NB4 (cell line): ENCODE results near the gene MTHFD2L.

Source experiments
- MAX ChIP-seq: IDR thresholded peaks from 2 replicates; pipeline ENCODE4 v1.6.1; 2011; ENCODE audit warnings: low read depth, low read length
- MYC ChIP-seq: IDR thresholded peaks from 2 replicates; pipeline ENCODE4 v1.6.1; 2011; ENCODE audit warnings: low read depth, low read length
- POLR2A ChIP-seq: IDR thresholded peaks from 2 replicates; pipeline ENCODE4 v1.6.1; 2011; ENCODE audit warnings: mild to moderate bottlenecking; ENCODE audit not compliant: insufficient read length; ENCODE audit errors: extremely low read depth
- TF ChIP-seq, protein P1 (sequence below): IDR thresholded peaks from one replicate; pipeline ENCODE4 v1.5.1; 2012; ENCODE audit warnings: low read depth, low read length

DNA sequence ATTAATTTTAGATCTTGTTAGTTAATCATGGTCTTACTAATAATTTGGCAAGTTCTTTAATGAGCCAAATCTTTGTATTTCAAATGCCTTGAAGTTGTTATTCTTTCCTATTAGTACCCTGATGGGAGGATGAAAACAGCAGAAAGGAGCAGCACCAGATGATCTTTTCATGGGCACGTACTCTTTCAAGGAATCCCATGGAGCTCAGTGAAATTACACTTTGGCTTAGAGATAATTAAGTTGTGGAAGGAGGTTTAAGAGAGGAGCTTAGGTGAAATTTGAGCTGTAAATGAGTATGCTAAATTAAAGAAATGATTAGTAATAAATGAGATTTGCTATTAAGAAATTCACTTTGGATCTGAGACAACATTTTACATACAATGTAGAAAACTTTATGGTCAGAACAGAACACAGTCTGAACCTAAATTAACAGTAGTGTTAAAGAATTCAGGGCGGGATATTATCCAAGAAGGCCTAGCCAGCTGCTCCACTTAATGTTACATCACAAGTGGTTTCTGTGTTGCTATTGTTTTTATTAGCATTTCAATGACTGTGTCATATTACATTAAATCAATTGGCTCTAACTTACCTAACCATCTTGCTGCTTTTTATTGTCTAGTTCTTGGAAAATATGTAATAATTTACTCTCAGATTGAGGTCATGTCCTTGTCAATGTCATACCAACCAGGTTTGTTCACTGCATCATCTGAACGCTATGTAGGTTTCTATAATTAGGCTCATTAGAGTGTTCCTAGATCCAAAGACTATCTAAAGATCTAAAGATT, 3.9 kb downstream of the MTHFD2L start:
- TF ChIP-seq POLR2A: no peak
- TF ChIP-seq, protein P1, sequence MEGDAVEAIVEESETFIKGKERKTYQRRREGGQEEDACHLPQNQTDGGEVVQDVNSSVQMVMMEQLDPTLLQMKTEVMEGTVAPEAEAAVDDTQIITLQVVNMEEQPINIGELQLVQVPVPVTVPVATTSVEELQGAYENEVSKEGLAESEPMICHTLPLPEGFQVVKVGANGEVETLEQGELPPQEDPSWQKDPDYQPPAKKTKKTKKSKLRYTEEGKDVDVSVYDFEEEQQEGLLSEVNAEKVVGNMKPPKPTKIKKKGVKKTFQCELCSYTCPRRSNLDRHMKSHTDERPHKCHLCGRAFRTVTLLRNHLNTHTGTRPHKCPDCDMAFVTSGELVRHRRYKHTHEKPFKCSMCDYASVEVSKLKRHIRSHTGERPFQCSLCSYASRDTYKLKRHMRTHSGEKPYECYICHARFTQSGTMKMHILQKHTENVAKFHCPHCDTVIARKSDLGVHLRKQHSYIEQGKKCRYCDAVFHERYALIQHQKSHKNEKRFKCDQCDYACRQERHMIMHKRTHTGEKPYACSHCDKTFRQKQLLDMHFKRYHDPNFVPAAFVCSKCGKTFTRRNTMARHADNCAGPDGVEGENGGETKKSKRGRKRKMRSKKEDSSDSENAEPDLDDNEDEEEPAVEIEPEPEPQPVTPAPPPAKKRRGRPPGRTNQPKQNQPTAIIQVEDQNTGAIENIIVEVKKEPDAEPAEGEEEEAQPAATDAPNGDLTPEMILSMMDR: no peak
- TF ChIP-seq MAX: no peak
- no peak for TF ChIP-seq MYC
